Left forelimb (tissue), 1 donor: ENCODE results near the gene RC3H2.
"Not testable (repeated sequence)": the region's sequence is repeated elsewhere in the genome, so short reads cannot be mapped to it uniquely, and the experiment has no call there.

Experiments
- DNase-seq: peaks from one replicate; pipeline ENCODE4 v3.0.0-alpha.2; 2018; ENCODE audit warnings: low spot score

RC3H2 gene

DNA sequence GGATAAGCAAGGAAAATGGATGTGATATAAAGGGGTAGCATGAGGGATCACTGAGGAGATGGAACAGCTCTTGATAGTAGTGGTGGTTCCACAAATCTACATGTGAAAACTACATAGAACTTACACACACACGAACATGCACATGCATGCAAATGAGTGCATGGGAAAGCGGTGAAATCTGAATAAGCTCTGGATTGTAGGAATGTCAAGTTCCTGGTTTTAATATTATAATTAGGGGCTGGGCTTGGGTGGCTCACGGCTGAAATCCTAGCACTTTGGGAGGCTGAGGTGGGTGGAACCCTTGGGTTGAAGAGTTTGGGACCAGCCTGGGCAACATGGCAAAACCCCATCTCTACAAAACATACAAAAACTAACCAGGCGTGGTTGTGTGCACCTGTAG is 63.7 kb downstream of the RC3H2 start:
- no peak for DNase-seq

DNA sequence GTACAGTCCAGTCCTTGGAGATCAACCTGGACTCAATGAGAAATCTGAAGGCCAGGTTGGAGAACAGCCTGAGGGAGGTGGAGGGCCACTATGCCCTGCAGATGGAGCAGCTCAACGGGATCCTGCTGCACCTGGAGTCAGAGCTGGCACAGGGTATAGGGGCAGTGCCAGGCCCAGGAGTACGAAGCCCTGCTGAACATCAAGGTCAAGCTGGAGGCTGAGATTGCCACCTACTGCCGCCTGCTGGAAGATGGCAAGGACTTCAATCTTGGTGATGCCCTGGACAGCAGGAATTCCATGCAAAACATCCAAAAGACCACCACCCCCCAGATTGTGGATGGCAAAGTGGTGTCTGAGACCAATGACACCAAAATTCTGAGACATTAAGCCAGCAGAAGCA is 66.7 kb downstream of the RC3H2 start:
- DNase-seq = not testable (repeated sequence)

DNA sequence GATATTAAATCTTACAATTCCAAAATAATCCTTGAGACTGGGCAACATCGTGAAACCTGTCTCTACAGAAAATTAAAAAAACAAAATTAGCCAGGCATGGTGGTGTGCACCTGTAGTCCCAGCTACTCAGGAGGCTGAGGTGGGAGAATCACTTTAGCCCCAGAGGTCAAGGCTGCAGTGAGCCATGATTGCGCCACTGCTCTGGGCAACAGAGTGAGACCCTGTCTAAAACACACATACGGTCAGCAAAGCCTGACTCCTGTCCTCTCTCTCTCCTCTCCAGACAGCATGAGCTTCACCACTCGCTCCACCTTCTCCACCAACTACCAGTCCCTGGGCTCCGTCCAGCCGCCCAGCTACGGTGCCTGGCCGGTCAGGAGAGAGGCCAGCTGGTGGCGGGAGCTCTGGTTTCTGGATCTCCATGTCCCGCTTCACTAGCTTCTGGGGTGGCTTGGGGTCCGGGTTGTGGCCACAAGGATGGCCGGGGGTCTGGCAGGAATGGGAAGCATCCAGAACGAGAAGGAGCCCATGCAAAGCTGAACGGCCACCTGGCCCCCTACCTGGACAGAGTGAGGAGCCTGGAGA is 67.8 kb downstream of the RC3H2 start:
- DNase-seq = no peak

DNA sequence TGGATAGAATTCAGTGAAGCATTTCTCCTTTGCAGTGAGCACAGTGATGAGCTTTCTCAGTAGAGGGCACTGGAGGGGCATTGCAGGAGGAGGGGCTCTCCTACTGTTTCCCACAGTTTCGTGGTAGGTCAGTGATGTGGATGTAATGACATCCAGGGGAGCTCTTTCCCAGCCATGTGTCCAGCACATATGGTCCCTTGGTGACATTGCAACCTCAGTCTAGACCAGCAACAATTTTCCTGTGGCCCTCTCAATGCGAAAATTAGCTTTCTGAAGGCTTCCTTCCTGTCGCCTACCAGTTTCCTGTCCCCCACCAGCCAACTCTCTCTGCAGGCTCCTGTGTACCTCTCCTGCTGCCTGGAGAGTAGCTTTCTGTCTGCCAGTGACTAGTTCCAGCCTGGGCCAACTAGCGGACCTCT is 69.8 kb downstream of the RC3H2 start:
- DNase-seq = no peak

DNA sequence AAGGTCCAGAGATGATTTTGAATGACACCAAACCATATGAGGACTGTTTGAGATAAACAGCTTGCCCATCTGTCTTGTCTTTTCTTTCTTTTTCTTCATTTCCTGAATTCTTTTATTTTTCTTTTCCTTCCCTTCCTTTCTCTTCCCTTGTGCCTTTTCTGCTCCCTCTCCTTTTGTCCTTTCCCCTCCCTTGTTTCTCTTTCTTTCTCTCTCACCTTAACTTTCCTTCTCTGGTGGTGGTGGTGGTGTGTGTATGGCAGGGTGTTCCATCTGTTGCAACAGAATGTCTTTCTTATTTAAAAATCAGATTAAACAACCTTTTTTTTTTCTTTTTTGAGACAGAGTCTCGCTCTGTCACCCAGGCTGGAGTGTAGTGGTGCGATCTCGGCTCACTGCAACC is 73.0 kb downstream of the RC3H2 start:
- no peak for DNase-seq

DNA sequence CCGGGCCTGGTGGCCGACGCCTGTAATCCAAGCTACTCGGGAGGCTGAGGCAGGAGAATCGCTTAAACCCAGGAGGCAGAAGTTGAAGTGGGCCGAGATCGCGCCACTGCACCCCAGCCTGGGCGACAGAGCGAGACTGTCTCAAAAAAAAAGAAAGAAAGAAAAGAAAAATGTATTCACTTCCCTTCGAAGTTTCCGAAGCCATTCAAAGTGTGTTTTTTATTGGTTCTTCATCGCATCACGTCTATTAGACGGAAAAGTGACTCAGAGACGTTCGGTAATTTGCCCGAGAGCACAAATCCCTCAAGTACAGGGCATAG is 76.2 kb downstream of the RC3H2 start:
- DNase-seq = not testable (repeated sequence)

DNA sequence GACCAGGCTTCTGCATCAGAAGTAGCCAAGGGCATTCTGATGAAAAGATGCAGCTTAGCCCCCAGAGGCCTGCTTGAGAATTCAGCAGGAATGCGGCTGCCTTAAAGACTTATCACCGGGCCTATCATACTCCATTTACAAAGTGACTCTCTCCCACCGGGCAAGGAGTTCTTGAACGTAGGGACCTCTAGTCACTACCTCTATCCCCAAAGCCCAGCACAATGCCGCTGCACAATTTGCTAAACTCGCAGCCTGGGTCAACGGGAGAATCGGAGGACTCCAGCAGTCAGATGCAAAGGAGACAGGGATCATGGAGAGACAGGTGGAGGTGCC is 77.4 kb downstream of the RC3H2 start:
- no peak for DNase-seq

DNA sequence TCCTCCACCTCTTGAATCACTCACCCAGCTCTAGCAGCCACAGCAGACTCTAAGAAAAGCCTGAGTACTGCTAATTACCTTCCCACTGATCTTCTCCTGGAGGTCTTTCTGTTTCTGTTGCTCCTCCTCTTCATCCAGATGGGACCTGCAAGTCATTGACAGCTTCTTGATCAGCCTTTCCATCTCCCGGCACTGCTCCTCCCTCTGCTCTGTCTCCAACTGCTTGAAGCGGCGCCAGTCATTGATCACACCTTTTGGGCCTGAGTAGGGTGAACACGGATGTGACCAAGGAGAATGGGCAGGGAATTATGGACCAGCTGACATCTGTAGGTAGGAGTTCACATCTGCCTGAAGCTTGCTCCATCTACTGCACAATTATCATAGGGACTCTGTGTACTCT is 82.2 kb downstream of the RC3H2 start:
- DNase-seq = no peak

DNA sequence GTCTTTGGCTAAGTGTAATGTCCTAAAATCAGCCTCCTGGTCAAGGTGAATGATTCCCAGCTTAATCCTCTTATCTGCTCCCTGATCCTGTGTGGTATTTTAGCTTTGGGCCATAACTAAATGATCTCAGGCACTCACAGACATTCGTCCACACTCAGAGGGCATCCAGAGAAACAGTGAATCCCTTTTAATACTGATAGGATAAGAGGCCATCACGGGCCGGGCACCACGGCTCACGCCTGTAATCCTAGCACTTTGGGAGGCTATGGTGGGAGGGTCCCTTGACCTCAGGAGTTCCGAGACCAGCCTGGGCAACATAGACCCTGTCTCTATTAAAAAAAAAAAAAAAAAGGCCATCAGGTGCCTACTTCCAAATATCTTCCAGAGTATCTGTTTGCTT is 83.1 kb downstream of the RC3H2 start:
- no peak for DNase-seq

DNA sequence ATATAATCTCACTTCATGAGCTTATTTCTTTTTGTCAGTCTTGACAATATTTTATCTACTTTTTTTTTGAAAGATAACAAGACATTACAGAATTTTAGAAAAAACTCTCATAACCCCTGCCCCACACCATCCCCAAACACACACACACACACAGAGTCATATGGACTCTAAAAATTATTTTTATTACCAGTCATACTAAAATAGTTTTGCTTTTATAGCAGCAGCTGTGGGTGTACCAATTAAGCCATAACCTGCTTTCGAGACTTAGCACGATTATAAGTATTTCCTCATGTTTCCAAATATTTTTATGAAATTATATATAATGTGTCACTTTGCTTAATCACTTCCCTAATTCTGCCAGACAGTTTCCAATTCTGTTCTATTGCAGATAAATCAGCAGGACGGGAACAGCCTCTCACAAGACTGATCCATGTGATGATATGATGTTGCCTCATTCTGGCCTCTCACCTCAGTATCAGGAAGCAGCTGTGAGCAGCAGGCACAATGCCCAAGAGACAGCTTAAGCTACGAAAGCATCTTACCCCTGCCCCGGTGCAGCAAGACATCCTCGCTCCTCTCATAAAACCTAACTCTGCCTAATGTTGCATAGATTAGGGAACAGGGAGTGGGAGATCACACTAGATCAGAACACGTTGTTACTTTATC is 83.7 kb downstream of the RC3H2 start:
- no peak for DNase-seq

DNA sequence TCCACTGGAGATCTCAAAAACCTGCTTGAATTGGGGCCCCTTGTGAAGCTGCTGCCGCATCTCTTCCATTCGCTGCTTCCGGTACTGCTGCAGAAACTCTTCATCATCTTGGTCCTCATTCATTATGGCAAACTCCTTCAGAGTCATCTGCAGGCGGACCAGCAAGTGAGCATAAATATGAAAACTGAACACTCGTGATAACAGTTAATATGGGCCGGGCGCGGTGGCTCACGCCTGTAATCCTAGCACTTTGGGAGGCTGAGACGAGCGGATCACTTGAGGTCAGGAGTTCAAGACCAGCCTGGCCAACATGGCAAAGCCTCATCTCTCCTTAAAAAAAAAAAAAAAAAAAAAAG is 84.7 kb downstream of the RC3H2 start:
- no peak for DNase-seq

DNA sequence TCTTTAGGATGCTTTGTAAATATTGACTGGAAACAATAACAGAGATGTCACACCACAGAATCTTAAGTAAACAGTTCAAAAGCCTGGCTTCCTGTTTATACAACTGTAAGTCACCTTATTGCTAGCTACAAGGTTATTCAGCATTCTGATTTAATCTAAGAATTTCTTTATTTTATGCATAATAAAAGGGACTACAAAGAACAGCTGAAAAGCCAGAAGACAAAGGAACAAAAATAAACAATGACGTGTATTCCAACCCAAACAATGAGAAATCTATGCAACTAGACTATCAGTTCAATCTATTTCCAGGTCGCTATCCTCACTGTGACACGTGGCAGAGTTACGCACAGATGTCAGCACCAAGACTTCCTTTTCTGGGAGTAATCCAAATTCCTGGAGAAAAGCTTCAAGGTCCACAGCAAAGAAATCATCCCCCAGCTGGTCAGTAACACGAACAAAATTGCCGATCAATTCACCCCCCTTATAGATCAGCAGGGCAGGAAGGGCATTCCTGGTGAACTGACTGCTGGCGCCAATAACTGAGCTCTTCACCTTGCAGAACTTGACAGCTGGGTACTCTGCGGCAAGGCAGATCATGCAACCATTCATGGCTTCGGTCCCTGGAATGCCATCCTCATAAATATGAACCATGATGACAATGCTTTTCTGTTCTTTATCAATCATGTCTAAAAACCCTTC is 85.2 kb downstream of the RC3H2 start:
- no peak for DNase-seq

DNA sequence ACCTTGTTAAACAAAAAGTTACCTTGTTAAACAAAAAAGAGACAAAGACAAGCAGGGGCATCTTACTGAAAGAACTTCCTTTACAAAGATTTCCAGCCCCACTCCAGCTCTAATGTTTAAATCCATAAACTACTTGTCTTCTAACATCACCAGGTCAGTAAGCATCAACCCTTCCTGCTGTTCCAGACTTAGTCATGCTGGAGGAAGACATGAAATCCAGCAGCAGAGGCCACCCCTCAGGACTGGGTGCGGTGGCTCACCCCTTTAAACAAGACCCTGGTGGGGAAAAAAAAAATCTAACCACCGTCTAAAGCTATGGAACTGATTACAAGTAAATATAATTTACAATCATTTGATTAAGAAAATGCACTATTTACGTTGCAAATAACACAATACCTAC is 85.8 kb downstream of the RC3H2 start:
- DNase-seq = no peak

DNA sequence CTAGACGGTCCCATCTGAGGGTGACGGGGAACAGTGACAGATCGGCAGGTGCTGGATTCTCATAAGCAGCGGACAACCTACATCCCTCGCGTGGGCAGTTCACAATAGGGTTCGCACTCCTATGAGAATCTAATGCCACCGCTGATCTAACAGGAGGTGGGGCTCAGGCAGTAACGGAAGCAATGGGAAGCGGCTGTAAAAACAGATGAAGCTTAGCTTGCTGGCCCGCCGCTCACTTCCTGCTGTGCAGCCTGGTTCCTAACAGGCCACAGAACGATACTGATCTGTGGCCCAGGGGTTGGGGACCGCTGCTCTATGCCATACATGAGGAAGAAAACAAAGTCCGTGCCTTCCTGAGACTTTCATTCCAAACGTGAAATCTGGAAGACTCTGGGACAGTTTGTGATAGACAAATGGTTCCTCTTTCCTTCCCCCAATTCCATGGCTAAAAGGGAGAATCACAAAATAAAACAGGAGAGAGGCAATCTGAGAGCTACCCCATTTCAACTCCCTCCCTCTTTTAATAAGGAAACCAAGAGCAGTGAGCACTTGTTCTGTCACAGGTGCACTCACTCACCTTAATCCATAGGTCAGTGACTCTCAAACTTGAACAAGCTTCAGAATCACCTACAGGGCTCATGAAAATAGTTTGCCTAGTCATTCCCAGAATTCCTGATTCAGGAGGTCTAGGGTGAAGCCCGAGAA is 88.8 kb downstream of the RC3H2 start:
- DNase-seq = no peak

DNA sequence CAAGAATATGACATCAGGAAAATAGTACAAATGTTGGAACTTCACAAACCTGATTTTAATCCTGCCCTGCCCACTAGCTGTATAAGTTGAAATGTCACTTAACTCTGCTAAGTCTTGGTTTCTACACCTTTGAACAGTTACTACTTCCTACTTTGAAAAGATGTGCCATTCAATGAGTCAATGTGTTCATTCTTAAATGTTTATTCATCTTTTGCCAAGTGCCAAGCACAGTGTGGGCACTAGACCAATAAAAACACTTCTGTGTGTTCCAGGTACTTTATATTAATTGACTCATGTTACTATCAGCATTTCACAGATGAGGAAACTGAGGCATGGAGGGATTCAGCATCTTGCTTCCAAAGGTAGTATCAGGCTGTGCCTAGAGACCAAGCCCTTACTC is 89.6 kb downstream of the RC3H2 start:
- DNase-seq = no peak

DNA sequence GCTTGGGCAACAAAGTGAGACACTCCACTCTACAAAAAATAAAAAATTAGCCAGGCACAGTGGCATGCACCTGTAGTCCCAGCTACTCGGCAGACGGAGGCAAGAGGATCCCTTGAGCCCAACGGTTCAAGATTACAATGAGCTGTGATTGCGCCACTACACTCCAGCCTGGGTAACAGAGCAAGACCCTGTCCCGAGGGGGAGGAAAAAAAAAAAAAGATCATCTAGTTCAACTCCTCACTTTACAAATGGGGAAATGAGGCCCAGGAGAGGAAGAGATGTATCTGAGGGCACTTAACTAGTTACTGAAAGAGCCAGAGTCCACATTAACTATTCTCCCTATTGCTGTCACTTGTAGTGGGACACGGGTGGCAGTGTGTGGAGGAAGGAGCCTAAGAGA is 90.6 kb downstream of the RC3H2 start:
- DNase-seq = no peak

DNA sequence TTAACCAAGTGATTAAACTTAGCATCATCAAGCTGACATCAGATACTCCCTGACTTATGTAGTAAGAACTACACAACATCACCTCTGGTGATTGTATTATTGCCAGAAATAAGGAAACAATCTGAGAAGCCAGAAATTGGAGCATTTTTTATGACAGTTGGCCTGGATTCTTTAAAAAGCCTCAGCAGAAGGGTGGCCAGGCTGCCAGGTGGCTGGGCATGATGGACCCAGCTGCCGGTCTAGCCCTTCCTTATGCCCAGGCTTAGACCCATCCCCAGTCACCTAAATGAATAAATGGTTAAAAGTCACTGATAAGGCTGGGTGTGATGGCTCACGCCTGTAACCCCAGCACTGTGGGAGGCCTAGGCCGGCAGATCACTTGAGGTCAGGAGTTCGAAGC is 92.4 kb downstream of the RC3H2 start:
- DNase-seq = no peak

DNA sequence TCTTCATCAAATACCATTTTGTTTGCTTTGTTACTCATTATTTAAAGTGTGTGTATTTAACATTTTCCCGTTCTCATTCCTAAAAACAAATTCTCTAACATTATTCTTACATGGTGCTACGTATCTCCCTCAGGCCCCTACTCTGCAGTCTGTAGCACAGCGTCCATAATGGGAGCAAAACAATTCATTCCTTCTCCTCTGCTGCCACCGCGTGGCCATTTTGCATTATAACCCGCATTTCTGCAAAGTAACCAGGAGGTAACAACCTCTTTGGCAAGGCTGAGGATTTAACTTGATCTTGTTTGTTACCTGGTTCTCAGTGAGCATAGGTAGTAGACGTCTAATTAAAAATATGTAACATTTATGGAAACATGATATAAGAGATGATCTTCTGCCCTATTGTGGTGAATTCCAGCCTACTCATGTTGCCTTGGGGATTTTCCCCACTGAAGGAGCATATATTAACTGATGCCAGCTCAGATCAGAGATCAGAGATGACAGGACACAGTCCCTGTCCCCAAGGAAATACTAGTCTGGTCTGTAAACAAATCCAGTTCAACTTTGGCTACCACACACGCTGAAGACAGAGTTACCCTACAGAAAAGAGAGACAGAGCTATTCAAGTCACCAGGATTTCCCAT is 94.7 kb downstream of the RC3H2 start:
- no peak for DNase-seq

DNA sequence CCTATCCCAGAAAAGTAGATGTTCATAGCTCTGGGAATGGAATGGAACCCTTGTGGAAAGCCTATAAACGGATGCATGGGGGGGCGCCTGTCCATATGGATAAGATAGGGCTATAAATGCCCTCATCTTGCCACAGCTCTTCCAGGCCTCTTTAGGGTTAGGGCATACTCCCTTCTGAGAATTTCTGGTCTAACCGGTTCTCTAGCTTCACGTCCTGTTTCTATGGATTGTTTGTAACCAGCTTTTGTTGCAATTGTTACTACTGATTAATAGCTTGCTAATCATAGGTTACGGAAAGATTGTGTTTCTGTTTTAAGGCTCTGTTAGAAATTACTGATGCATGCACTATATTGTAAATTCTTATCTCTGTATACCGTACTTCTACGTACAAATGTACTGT is 95.9 kb downstream of the RC3H2 start:
- not testable (repeated sequence) for DNase-seq

DNA sequence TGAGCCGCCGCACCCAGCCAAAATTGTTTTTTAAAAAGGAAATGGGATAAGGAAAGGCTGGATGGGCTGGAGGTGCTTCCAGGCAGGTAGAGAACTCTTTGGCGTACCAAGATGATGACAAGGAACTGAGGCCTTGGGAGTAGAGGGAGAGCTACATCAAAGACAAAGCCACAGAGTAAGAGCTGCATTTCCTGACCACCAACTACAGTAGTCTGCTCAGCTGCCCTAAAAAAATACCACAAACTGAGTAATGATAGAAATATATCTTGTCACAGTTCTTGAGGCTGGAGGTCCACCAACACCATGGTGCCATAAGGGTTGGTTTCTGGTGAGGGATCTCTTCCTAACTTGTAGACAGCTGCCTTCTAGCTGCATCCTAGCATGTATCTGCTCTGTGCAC is 97.0 kb downstream of the RC3H2 start:
- no peak for DNase-seq

DNA sequence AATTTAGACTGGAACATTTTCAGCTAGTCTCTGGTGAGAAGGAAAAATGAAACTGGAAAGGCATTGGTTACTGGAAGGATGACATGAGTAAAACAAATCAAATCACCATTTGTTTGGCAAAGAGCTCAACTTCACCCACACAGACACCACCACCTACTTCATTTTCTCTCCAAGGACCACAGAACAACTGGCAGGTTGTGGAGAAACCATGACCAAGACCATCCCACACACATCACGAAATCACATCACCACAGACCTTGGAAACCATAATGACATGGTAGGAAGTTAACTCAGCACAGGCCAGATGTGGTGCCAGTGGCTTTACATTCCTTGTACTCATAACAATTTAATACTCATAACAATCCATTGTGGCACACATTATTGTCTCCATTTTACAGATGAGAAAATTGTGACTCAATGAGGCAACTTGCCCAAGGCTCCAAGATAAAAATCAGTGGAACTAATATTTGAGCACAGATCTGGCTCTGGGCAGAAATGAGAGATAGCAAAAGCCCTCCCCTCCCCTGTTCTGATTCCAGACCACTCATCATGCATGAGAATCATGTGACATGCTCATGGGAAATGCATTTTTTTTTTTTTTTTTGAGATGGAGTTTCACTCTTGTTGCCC is 97.8 kb downstream of the RC3H2 start:
- DNase-seq = no peak

DNA sequence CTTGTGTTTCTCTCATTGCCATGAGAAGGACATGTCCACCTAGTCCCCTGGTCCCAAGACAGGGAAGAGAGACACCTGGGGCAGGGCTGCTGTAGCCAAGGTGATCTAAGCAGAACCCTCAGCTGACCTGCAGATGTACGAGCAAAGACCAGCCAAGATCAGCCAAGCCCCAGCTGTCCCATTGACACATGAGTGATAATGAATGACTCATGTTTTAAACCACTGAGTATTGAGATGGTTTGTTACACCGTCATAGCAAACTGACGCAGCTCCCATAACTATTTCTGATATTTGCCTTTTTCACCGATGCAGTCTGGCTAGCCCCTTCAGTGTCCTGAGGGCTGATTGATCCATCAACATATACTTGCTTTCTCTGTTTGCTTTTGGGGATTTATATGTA is 98.5 kb downstream of the RC3H2 start:
- DNase-seq = no peak
